ENCODE results near the gene RBM14.

- TF ChIP-seq CTCF (IDR thresholded peaks at IDR 0.05) (no peak), POLR2A (IDR thresholded peaks at IDR 0.05) (no peak), EP300 (IDR thresholded peaks at IDR 0.05) (no peak)
Measured at GRCh38 chr11:66646828-66647227, 30.4 kb downstream of the RBM14 start.
